Central memory CD8-positive, alpha-beta T cell (primary cell): Measurements from ENCODE around the gene BLOC1S5.
"Not testable (repeated sequence)": the region's sequence is repeated elsewhere in the genome, so short reads cannot be mapped to it uniquely, and the experiment has no call there.

ENCODE experiments used
- ATAC-seq: fragments of 150-1000 bp; cut with Tn5 transposase; replicated peaks from 2 replicates; pipeline ENCODE4 v1.10.0; 2022; ENCODE audit warnings: mild to moderate bottlenecking, moderate FRiP score, moderate number of reproducible peaks; ENCODE audit not compliant: poor library complexity, severe bottlenecking; ENCODE audit errors: extremely low read depth
- DNase-seq, 2 donors: peaks; one replicate each; pipeline ENCODE4 v3.0.0; 2021; ENCODE audit warnings: low spot score in 2 of 2
- H3K27ac Mint-ChIP-seq: one replicate; pipeline ENCODE4 v1.8.0; 2022; ENCODE audit warnings: low read depth, mild to moderate bottlenecking, moderate library complexity, mixed read lengths
- H3K27me3 Mint-ChIP-seq: one replicate; pipeline ENCODE4 v1.8.0; 2022; ENCODE audit warnings: mixed read lengths
- H3K36me3 Mint-ChIP-seq: one replicate; pipeline ENCODE4 v1.8.0; 2022; ENCODE audit warnings: mild to moderate bottlenecking, moderate library complexity, mixed read lengths; ENCODE audit not compliant: insufficient read depth
- H3K4me1 Mint-ChIP-seq: one replicate; pipeline ENCODE4 v1.8.0; 2022; ENCODE audit warnings: mixed read lengths
- H3K4me3 Mint-ChIP-seq: one replicate; pipeline ENCODE4 v1.8.0; 2022; ENCODE audit warnings: mild to moderate bottlenecking, moderate library complexity, mixed read lengths
- H3K9me3 Mint-ChIP-seq: one replicate; pipeline ENCODE4 v1.8.0; 2022; ENCODE audit warnings: mixed read lengths

BLOC1S5 gene

GRCh38 chr6:8054276-8054675 lies 9.9 kb downstream of the BLOC1S5 start:
- no peak overlapping the region for H3K4me3 Mint-ChIP-seq
- no peaks in the 10 kb centered on the region for H3K27me3 Mint-ChIP-seq
- peaks cover 21% of the 10 kb centered on the region for H3K36me3 Mint-ChIP-seq
- peaks cover 5% of the 10 kb centered on the region for H3K4me1 Mint-ChIP-seq
- H3K9me3 Mint-ChIP-seq = no peaks in the 10 kb centered on the region
- DNase-seq = no peak
- no peak for ATAC-seq
- no peak overlapping the region for H3K27ac Mint-ChIP-seq

DNA sequence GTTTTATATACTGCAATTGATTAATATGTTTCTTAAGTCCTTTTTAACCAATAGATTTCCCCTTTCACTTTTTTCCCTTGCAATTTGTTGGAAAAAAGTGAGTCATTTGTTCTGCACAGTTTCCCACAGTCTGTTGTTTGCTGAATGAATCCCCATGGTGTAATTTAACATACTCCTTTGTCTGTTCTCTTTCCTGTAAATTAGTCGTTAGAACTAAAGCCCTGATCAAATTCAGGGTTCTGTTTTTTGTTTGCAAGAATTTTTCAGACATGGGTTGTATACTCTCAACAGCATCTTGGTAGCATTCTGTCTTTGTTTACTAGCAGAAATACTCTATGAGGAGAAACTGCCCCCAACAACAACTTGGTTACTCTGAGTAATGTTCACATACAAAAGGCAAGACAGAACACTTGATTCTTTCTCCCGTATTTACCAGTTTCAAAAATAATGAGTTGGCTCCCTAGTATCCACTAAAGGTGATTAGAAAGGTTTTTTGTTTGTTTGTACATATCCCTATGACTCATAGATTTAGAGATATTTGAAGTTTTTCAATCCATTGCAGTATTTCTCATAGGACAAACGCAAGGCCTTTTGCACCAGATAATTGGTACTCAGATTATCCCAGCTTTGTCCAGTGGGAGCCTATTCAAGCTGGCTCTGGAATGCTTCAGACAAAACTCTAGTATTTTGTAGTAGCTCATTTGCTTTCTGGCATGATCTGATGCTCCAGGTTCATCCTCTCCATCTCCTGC lies 16.5 kb downstream of the BLOC1S5 start:
- DNase-seq (no peak), ATAC-seq (no peak)
- peaks cover 20% of the 10 kb centered on the region for H3K4me1 Mint-ChIP-seq
- H3K9me3 Mint-ChIP-seq = peaks cover 7% of the 10 kb centered on the region
- H3K27ac Mint-ChIP-seq = no peak overlapping the region
- peaks cover 10% of the 10 kb centered on the region for H3K36me3 Mint-ChIP-seq
- no peak overlapping the region for H3K4me3 Mint-ChIP-seq
- H3K27me3 Mint-ChIP-seq = no peaks in the 10 kb centered on the region

- H3K4me3 Mint-ChIP-seq, H3K9me3 Mint-ChIP-seq, H3K27me3 Mint-ChIP-seq, H3K27ac Mint-ChIP-seq, ATAC-seq, DNase-seq: not testable (repeated sequence)
- Mint-ChIP-seq H3K4me1 (peaks cover 15% of the 10 kb centered on the region), H3K36me3 (peaks cover 13% of the 10 kb centered on the region)
Measured at GRCh38 chr6:8045769-8046168, 18.4 kb downstream of the BLOC1S5 start.

- Mint-ChIP-seq H3K4me3 (no peak overlapping the region), H3K36me3 (peaks cover 20% of the 10 kb centered on the region), H3K27ac (no peak overlapping the region), H3K4me1 (peaks cover 21% of the 10 kb centered on the region), H3K9me3 (peaks cover 7% of the 10 kb centered on the region), H3K27me3 (no peaks in the 10 kb centered on the region)
- ATAC-seq (no peak), DNase-seq (no peak)
Measured at GRCh38 chr6:8043221-8043620, 21.0 kb downstream of the BLOC1S5 start.

DNA sequence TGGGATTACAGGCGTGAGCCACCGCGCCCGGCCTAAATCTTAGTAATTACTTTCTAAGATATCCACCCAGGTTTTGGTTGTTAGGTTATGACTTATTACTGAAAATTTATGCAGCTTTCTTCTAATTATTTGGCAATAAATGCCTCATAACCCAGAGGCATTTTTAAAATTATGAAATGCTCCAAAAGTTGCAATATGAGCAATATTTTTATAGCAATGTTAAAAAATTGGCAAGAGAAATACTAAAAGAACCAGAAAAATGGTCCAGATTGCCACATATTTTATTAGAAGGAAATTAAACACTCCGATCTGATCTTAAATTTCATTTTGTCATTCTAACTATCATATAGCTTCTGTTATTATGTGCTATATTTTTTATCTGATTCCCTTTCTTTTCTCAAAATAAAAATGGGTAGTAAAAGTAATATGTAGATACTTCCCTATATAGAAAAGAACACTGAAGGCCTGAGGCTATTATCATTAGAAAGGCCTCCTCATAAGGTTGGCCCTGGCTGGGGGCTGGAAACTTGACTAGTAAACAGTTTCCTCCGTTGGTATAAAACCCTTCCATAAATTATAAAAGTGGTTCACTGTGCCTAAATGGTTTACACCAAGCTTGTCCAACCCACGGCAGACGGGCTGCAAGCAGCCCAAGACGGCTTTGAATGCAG lies 22.1 kb downstream of the BLOC1S5 start:
- Mint-ChIP-seq H3K27me3 (no peaks in the 10 kb centered on the region), H3K4me3 (no peak overlapping the region), H3K9me3 (peaks cover 7% of the 10 kb centered on the region), H3K4me1 (peaks cover 33% of the 10 kb centered on the region), H3K36me3 (peaks cover 20% of the 10 kb centered on the region), H3K27ac (no peak overlapping the region)
- ATAC-seq (no peak), DNase-seq (no peak)

- H3K4me3 Mint-ChIP-seq, H3K27ac Mint-ChIP-seq, ATAC-seq, DNase-seq, H3K9me3 Mint-ChIP-seq, H3K27me3 Mint-ChIP-seq, H3K36me3 Mint-ChIP-seq: not testable (repeated sequence)
- peaks cover 69% of the 10 kb centered on the region for H3K4me1 Mint-ChIP-seq
Measured at GRCh38 chr6:8034107-8034506, 30.1 kb downstream of the BLOC1S5 start.

- Mint-ChIP-seq H3K9me3 (peaks cover 6% of the 10 kb centered on the region), H3K27me3 (no peaks in the 10 kb centered on the region), H3K36me3 (peaks cover 10% of the 10 kb centered on the region), H3K4me3 (no peak overlapping the region), H3K4me1 (peaks cover 48% of the 10 kb centered on the region), H3K27ac (no peak overlapping the region)
- DNase-seq (no peak), ATAC-seq (no peak)
Measured at GRCh38 chr6:8030920-8031319, 33.3 kb downstream of the BLOC1S5 start.

DNA sequence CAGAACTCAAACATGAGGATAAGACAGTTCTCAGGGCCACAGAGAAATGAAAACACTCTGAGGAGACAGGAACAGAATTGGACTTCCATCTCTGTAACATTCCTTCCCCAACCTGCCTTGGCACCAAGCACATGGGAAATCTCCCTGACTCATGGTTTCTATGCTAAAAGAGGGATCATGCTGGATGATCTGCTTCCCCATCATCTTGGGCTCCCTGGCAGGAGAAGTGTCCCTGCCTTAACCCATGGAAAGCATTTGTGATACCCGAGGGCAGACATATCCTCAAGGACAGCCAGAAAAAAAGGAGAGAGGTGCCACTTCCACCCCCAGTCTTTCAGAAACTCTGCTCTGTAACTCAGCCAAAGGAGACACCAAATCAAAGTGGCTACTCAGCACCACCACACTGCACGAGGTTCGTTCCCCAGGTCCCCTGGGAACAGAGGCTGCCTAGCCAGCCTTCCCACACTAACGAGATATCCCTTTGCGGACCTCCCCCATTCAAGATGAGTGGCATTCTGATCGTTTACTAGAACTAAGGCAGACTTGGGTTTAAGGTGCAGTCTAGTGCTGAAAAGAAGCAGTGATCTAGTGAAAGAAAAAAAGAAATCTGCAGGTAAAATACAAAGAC lies 34.8 kb downstream of the BLOC1S5 start:
- ATAC-seq (no peak), DNase-seq (no peak)
- H3K4me1 Mint-ChIP-seq = peaks cover 40% of the 10 kb centered on the region
- no peak overlapping the region for H3K4me3 Mint-ChIP-seq
- H3K9me3 Mint-ChIP-seq = peaks cover 6% of the 10 kb centered on the region
- no peaks in the 10 kb centered on the region for H3K27me3 Mint-ChIP-seq
- H3K36me3 Mint-ChIP-seq = peaks cover 10% of the 10 kb centered on the region
- no peak overlapping the region for H3K27ac Mint-ChIP-seq

DNA sequence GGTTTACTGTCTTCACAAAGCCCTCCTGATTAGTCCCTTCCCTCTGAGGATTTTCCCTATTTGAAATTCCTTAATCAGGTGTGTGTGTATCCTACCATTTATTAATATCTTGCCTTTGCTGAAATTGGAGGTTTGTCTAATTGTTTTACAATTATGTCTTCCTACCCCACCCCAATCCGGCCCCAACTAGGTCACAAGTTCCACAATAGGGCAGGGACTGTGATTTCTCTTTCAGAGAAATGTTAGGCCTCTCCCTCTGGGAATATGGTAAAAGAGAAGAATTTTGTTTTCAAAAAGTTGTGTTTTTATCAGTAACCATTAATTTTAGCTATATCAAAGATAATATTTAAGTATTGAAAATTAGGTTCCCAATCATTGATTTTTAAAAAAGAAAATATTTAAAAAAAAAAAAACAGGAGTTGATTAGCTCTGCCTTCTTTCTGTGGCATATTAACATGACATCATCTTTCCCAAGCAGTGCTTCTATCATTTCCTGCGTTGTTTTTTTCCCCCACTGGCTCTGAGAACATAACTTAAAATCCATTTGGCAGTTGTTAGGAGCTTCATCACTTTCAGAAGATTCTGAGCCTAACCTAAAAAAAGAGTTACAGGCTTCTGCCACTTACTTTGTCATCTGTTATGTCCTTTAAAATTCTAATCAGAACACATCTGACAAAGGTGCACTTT lies 36.1 kb downstream of the BLOC1S5 start:
- no peak for ATAC-seq
- H3K27ac Mint-ChIP-seq = no peak overlapping the region
- no peak overlapping the region for H3K4me3 Mint-ChIP-seq
- no peak for DNase-seq
- peaks cover 6% of the 10 kb centered on the region for H3K9me3 Mint-ChIP-seq
- H3K36me3 Mint-ChIP-seq = peaks cover 10% of the 10 kb centered on the region
- peaks cover 36% of the 10 kb centered on the region for H3K4me1 Mint-ChIP-seq
- no peaks in the 10 kb centered on the region for H3K27me3 Mint-ChIP-seq

- no peaks in the 10 kb centered on the region for H3K27me3 Mint-ChIP-seq
- H3K27ac Mint-ChIP-seq = no peak overlapping the region
- ATAC-seq (no peak), DNase-seq (no peak)
- peaks cover 10% of the 10 kb centered on the region for H3K36me3 Mint-ChIP-seq
- H3K4me3 Mint-ChIP-seq = no peak overlapping the region
- H3K4me1 Mint-ChIP-seq = peaks cover 31% of the 10 kb centered on the region
- no peaks in the 10 kb centered on the region for H3K9me3 Mint-ChIP-seq
Measured at GRCh38 chr6:8026800-8027199, 37.4 kb downstream of the BLOC1S5 start.

DNA sequence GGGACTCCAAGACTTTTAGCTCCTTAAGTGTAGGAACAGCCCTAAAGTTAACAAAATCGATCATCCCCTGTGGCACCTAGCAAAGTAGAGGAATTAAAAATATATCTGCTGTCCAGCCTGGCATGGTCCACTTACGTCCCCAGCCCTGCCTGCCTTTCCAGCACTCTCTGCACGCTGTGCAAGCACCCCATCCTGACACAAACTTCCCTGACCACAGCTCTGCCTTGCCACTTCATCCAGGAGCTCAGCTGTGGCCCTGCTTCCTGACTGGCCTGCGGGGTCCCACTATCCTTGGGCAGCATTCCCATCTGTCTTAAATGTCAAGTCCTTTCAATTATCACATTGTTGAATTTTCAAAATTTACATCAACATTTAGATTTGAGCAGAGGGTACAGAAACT lies 39.0 kb downstream of the BLOC1S5 start:
- Mint-ChIP-seq H3K27ac (peak overlapping the region; percentile 27), H3K36me3 (peaks cover 11% of the 10 kb centered on the region), H3K27me3 (no peaks in the 10 kb centered on the region), H3K4me1 (peaks cover 18% of the 10 kb centered on the region), H3K9me3 (no peaks in the 10 kb centered on the region), H3K4me3 (no peak overlapping the region)
- DNase-seq = no peak
- ATAC-seq = no peak

- Mint-ChIP-seq H3K27me3 (no peaks in the 10 kb centered on the region), H3K4me3 (no peak overlapping the region)
Measured at GRCh38 chr6:8023638-8024037, 40.6 kb downstream of the BLOC1S5 start.

More at GRCh38 chr6:8023638-8024037, 40.6 kb downstream of the BLOC1S5 start:
- ATAC-seq (no peak), DNase-seq (no peak)
- H3K27ac Mint-ChIP-seq = no peak overlapping the region
- peaks cover 10% of the 10 kb centered on the region for H3K36me3 Mint-ChIP-seq
- no peaks in the 10 kb centered on the region for H3K9me3 Mint-ChIP-seq
- peaks cover 5% of the 10 kb centered on the region for H3K4me1 Mint-ChIP-seq
